IPS-18c (cell line): ENCODE data around the gene OR4K13.
A peak's percentile ranks its signal among the peaks of the same experiment; 100 is the strongest.

Source experiments
- H3K4me3 ChIP-seq: 2 replicates; pipeline ENCODE4 v1.7.0; 2013; ENCODE audit warnings: low read depth, mild to moderate bottlenecking, low read length, moderate library complexity; ENCODE audit not compliant: insufficient read depth
- H3K9me3 ChIP-seq: one replicate; pipeline ENCODE4 v1.6.1; 2013; ENCODE audit warnings: mild to moderate bottlenecking, low read length, moderate library complexity; ENCODE audit not compliant: control insufficient read depth, insufficient read depth

The OR4K13 gene, protein sequence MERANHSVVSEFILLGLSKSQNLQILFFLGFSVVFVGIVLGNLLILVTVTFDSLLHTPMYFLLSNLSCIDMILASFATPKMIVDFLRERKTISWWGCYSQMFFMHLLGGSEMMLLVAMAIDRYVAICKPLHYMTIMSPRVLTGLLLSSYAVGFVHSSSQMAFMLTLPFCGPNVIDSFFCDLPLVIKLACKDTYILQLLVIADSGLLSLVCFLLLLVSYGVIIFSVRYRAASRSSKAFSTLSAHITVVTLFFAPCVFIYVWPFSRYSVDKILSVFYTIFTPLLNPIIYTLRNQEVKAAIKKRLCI

DNA sequence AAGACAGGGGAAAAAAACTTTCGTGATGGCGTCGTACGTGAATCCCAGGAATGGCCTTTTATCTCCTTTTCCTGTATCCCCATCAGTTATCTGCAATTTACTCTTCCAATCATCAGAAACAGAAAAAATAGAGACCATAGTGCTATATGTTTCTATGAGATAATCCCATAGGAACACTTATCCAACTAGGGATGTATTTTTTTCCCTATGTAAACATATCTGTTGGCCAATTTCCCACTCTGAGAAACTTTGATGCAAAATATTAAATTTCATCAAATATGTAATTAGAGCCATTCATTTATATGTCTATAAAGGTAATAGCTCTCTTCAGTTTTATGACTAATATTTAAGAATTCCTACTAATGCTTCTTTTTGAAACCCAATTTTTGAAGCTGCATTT lies at the start of gene OR4K13:
Gene OR4K13 (minus strand): TSS at position 101 of the 400 bp plus-strand sequence. CDS start 1,280 bp downstream, outside the sequence.
- Histone ChIP-seq H3K4me3 (no peak within 1 kb of the TSS), H3K9me3 (no peaks in the 10 kb centered on the region)

DNA sequence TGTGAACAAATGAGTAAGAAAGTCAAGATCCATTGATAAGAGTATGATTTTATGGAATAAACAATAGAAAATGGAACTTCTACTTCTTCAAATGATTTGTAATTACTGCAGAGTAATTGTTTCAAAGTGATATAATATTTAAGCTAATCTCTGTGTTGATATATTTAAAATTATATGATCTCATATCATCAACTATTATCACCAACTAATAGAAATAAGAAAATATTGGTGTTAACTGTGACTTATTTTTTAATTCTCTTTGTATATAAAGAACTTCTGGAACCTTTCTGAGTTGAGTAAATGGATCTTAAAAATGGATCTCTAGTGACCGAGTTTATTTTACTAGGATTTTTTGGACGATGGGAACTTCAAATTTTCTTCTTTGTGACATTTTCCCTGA lies 23.9 kb upstream of the OR4K13 start, which contains the start of gene OR4L1:
Gene OR4L1 (plus strand): TSS at position 301 of the 400 bp plus-strand sequence. CDS start 0 bp downstream, at position 301.
- no peak within 1 kb of the TSS for H3K4me3 ChIP-seq
- peaks cover 12% of the 10 kb centered on the region for H3K9me3 ChIP-seq

DNA sequence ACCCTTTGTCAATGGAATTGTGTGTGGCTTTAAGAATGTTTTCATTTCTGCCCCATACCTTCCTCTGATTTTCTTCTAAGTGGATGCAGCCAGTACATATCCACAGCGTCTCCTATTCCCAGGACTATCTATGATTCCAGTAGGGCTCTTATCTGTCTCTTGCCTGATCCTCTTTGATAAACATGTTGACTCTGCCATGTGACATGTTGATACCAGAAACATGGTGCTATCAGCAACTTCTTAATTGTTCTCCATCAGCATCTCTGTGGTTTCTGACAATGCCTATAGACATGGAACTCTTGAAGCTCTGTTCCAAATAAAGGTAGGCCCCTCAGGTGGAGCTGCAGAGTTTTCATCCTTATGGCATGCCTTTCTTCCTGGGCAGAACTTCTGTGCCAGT lies 12.4 kb upstream of the OR4K13 start:
- Histone ChIP-seq H3K4me3 (no peak overlapping the region), H3K9me3 (peaks cover 9% of the 10 kb centered on the region)

DNA sequence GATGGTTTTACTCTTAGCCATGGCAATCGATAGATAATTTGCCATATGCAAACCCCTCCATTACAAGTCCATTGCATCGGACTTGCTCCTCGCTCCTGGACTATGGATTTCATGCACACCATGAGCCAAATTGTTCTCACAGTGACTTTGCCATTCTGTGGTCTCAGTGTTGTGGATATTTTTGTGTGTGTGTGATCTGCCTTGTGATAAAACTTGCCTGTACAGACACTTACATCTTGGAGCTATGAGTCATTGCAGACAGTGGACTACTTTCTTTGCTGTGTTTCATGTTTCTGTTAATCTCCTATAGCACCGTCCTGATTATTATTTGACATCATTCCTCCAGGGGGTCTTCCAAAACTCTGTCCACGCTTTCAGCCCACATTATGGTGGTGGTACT lies 8.4 kb upstream of the OR4K13 start:
- Histone ChIP-seq H3K4me3 (peak overlapping the region; percentile 31; the same call in 1 of the 2 replicates), H3K9me3 (peaks cover 8% of the 10 kb centered on the region)

DNA sequence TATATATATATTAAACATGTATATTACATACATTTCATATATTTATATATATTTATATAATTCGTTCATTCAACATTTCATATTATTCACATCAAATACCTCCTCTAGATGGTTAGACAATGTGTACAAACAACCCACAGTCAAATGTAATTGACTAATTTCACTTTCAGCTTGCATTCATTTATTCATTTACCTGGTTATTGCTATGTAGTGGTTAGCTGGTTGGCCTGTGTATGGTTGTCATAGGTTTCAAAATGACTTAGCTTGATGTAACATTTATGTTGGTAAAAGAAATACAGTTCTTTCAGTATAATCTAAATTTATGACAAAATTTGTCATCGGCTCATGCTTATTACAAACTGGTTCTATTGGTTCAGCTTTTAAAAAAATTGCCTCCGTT lies 389 bp downstream of the OR4K13 start:
- Histone ChIP-seq H3K9me3 (peaks cover 3% of the 10 kb centered on the region), H3K4me3 (no peak overlapping the region)

DNA sequence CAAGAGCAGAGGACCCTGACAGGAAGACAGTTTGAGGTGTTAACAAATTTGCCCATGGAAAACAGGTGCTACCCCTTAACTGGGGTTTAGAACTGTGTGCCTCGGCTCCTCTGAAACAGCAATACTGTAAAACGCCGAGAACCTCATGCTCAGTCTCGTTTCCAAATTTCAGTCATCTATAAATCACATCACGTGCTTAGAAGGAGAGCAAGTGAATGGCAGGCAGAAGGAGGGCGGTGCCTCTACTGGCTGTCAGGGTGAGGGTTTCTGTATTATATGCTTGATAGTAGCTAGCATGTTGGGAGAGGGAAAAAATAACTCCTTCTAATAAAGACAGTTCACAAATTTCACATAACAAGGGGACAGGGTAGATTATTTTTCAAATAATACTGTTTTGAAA lies 4.8 kb downstream of the OR4K13 start:
- peaks cover 3% of the 10 kb centered on the region for H3K9me3 ChIP-seq
- no peak overlapping the region for H3K4me3 ChIP-seq

DNA sequence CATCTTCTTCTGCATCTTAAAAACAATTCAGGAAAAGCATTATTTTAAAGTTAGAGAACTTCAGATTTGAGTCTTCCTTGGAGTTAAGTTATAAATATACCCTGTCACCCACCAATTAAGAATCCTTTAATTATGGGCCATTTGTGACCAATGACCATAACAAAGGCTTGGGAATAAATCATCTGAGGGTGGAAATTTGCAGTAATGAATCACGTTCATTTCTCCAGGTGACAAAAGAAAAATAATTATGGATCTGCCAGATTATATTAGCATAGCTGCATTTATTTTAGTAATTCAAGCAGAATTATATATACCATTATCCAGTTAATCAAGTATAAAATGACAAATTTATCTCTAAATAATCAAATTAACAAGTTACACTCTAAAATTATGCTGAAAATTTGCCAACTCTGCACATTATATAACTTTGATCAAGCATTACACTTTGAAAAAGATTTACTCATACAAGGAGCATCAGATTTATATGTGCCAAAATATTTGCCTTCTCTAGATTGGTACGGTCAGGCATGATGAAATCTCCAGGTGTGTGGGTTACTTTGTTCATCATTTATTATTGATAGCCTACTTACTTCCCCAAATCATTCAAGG lies 16.5 kb downstream of the OR4K13 start, which contains the start of gene OR4K14:
Gene OR4K14 (minus strand): TSS at position 51 of the 609 bp plus-strand sequence. CDS start 4,114 bp downstream, outside the sequence.
- no peak within 1 kb of the TSS for H3K4me3 ChIP-seq
- H3K9me3 ChIP-seq = peaks cover 9% of the 10 kb centered on the region

DNA sequence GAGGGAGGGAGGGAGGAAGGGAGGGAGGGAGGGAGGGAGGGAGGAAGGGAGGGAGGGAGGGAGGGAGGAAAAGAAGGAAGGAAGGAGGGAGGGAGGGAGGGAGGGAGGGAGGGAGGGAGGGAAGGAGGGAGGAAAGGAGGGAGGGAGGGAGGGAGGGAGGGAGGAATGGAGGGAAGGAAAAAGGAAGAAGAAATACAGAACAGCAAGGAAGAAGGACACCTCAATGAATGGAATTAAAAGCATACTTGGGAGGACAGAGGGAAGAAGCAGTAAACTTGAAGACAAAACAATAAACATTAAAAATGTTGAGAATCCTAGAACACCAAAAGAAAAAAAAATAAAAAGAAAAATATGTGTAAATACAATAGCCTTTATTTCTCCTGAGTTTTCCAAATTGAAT lies 27.7 kb downstream of the OR4K13 start:
- H3K9me3 ChIP-seq = peaks cover 5% of the 10 kb centered on the region
- no peak overlapping the region for H3K4me3 ChIP-seq

DNA sequence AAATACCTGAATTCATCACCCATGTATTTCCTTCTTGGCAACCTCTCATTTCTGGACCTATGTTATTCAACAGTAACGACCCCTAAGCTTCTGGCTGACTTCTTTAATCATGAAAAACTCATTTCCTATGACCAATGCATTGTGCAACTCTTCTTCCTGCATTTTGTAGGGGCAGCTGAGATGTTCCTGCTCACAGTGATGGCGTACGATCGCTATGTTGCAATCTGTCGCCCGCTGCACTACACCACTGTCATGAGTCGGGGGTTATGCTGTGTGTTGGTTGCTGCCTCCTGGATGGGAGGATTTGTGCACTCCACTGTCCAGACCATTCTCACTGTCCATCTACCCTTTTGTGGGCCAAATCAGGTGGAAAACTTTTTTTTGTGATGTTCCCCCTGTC lies 33.5 kb downstream of the OR4K13 start:
- Histone ChIP-seq H3K4me3 (no peak overlapping the region), H3K9me3 (peaks cover 8% of the 10 kb centered on the region)

DNA sequence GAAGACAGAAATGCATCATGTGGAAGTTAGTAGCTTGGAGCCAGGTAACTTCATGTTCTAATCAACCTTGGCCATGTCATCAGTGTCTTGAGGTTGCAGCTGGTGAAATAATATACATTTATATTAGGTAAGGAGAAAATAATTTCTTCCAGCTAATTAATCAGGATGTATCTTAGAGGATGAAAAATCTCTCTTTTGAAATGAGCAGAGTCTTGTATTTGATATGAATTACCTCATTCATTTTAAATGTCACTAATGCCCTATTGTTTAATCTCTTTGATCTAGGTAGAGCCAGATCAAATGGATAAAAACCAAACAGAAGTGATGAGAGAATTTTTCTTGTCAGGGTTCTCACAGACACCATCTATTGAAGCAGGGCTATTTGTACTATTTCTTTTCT lies 34.0 kb downstream of the OR4K13 start, which contains the start of gene OR4Q2:
Gene OR4Q2 (plus strand): TSS at position 301 of the 400 bp plus-strand sequence.
- peaks cover 8% of the 10 kb centered on the region for H3K9me3 ChIP-seq
- no peak within 1 kb of the TSS for H3K4me3 ChIP-seq

DNA sequence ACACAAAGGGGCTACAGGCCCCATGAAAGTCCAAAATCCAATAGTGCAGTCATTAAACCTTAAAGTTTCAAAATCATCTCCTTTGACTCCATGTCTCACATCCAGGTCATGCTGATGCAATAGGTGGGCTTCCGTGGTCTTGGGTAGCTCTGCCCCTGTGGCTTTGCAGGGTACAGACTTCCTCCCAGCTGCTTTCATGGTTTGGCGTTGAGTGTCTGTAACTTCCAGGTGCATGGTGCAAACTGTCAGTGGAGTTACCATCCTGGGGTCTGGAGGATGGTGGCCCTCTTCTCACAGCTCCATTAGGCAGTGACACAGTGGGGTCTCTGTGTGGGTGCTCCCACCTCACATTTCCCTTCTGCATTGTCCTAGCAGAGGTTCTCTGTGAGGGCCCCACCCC lies 42.4 kb downstream of the OR4K13 start:
- peaks cover 12% of the 10 kb centered on the region for H3K9me3 ChIP-seq
- no peak overlapping the region for H3K4me3 ChIP-seq
